HL-60 (cell line): ENCODE results near the gene PDC.
A peak's percentile ranks its signal among the peaks of the same experiment; 100 is the strongest.

Experiments
- DNase-seq, 2 experiments: peaks; one replicate each; pipeline ENCODE4 v3.0.0-alpha.2; 2010 to 2020; ENCODE audit warnings: low read depth in 1 of 2, low spot score in 1 of 2
- H3K27ac ChIP-seq: fragments of 250-450 bp; sonication (Bioruptor Pico); replicated peaks from 2 replicates; pipeline ENCODE4 v1.5.1; 2020; ENCODE audit warnings: mild to moderate bottlenecking, moderate library complexity
- H3K27me3 ChIP-seq: fragments of 250-450 bp; sonication (Bioruptor Pico); 2 replicates; pipeline ENCODE4 v1.5.1; 2021; ENCODE audit warnings: mild to moderate bottlenecking, moderate library complexity; ENCODE audit not compliant: insufficient read depth, poor library complexity, severe bottlenecking
- H3K4me3 ChIP-seq: replicated peaks from 2 replicates; pipeline ENCODE4 v1.5.1; 2011; ENCODE audit warnings: mild to moderate bottlenecking, control low read depth, low read length; ENCODE audit not compliant: insufficient read depth
- GABPA ChIP-seq: IDR thresholded peaks from 2 replicates; pipeline ENCODE4 v1.6.1; 2012; ENCODE audit warnings: low read depth
- POLR2AphosphoS5 ChIP-seq: IDR thresholded peaks from 2 replicates; pipeline ENCODE4 v1.6.1; 2012; ENCODE audit warnings: low read depth
- SPI1 ChIP-seq: IDR thresholded peaks from 2 replicates; pipeline ENCODE4 v1.6.1; 2012; ENCODE audit warnings: low read depth, mild to moderate bottlenecking, borderline replicate concordance
- TF ChIP-seq, protein P1 (sequence below): IDR thresholded peaks from one replicate; pipeline ENCODE4 v1.5.1; 2011; ENCODE audit warnings: low read length, control low read depth, inconsistent platforms; ENCODE audit not compliant: insufficient read depth
- TF ChIP-seq, protein P2 (sequence below): IDR thresholded peaks from 2 replicates; pipeline ENCODE4 v1.6.1; 2012; ENCODE audit warnings: low read depth; ENCODE audit not compliant: insufficient replicate concordance

Gene PDC

DNA sequence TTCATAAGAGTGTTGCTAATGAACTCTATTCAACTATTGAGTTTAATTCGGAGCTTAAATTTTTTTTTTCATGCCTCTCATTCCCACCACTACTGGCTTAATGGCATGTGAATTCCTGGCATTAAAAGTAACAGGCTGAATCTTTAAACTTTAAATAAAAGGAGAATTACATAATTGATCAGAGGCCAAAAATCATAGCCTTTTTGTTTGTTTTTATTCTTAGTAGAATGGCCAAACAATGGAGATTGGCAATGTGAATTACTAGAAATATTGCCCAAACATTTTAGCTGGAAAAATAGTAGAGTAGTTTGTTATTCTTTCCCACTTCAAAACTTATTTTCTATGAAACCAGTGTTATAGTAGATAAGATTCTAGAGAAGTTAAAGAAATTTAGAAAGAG lies 25.1 kb upstream of the PDC start:
- Histone ChIP-seq H3K27me3 (no peaks in the 10 kb centered on the region), H3K27ac (no peak overlapping the region), H3K4me3 (no peak overlapping the region)
- TF ChIP-seq, protein P1, sequence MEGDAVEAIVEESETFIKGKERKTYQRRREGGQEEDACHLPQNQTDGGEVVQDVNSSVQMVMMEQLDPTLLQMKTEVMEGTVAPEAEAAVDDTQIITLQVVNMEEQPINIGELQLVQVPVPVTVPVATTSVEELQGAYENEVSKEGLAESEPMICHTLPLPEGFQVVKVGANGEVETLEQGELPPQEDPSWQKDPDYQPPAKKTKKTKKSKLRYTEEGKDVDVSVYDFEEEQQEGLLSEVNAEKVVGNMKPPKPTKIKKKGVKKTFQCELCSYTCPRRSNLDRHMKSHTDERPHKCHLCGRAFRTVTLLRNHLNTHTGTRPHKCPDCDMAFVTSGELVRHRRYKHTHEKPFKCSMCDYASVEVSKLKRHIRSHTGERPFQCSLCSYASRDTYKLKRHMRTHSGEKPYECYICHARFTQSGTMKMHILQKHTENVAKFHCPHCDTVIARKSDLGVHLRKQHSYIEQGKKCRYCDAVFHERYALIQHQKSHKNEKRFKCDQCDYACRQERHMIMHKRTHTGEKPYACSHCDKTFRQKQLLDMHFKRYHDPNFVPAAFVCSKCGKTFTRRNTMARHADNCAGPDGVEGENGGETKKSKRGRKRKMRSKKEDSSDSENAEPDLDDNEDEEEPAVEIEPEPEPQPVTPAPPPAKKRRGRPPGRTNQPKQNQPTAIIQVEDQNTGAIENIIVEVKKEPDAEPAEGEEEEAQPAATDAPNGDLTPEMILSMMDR: no peak
- TF ChIP-seq, protein P2, sequence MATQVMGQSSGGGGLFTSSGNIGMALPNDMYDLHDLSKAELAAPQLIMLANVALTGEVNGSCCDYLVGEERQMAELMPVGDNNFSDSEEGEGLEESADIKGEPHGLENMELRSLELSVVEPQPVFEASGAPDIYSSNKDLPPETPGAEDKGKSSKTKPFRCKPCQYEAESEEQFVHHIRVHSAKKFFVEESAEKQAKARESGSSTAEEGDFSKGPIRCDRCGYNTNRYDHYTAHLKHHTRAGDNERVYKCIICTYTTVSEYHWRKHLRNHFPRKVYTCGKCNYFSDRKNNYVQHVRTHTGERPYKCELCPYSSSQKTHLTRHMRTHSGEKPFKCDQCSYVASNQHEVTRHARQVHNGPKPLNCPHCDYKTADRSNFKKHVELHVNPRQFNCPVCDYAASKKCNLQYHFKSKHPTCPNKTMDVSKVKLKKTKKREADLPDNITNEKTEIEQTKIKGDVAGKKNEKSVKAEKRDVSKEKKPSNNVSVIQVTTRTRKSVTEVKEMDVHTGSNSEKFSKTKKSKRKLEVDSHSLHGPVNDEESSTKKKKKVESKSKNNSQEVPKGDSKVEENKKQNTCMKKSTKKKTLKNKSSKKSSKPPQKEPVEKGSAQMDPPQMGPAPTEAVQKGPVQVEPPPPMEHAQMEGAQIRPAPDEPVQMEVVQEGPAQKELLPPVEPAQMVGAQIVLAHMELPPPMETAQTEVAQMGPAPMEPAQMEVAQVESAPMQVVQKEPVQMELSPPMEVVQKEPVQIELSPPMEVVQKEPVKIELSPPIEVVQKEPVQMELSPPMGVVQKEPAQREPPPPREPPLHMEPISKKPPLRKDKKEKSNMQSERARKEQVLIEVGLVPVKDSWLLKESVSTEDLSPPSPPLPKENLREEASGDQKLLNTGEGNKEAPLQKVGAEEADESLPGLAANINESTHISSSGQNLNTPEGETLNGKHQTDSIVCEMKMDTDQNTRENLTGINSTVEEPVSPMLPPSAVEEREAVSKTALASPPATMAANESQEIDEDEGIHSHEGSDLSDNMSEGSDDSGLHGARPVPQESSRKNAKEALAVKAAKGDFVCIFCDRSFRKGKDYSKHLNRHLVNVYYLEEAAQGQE: no peak
- TF ChIP-seq GABPA (no peak), POLR2AphosphoS5 (no peak), SPI1 (no peak)
- no peak for DNase-seq

DNA sequence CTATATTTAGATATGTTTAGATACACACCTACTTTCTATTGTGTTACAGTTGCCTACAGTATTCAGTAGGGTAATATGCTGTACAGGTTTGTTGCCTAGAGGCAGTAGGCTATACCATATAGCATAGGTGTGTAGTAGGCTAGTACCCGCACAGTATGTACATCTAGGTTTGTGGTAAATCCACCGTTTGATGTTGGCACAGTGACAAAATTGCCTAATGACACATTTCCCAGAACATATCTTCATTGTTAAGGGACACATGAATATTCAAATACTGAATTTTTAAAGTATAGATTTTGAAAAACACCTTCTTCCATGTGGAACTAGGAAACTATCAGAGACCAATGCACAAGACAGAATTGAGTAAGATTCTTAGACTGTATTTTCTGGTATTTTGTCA lies 22.6 kb upstream of the PDC start:
- Histone ChIP-seq H3K27ac (no peak overlapping the region), H3K4me3 (no peak overlapping the region), H3K27me3 (no peaks in the 10 kb centered on the region)
- TF ChIP-seq GABPA: no peak
- TF ChIP-seq, protein P1: no peak
- TF ChIP-seq, protein P2: no peak
- no peak for TF ChIP-seq SPI1
- TF ChIP-seq POLR2AphosphoS5: no peak
- no peak for DNase-seq

DNA sequence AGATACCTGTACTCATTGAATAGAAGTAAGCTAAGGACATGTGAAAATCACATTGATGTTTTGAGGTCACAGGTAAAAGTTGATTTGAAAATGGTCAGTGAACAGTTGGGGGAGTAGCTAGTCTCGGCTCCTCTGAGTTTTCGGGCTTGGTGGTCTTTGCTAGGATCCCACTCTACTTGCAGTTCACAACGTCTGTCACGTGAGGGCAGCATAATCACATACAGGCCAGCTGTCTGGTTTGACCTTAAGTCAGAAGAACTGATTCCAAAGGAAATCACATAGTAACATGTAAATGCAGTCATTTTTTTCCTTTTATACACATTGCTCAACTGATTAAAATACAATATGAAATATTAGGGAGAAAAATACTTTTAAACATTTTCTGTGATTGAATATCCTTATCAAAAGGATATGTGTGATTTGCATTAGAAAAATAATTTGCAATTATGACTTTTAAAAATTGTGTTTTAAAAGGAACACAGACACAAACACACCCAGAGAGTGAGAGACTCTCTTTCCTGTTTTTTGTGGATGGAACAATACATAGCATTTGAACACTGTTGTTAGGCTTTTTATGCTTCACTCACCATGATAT lies 21.8 kb upstream of the PDC start:
- TF ChIP-seq, protein P1: peak; percentile 82
- TF ChIP-seq GABPA: no peak
- DNase-seq: peak; percentile 12 to 55
- Histone ChIP-seq H3K4me3 (no peak overlapping the region), H3K27ac (no peak overlapping the region), H3K27me3 (no peaks in the 10 kb centered on the region)

DNA sequence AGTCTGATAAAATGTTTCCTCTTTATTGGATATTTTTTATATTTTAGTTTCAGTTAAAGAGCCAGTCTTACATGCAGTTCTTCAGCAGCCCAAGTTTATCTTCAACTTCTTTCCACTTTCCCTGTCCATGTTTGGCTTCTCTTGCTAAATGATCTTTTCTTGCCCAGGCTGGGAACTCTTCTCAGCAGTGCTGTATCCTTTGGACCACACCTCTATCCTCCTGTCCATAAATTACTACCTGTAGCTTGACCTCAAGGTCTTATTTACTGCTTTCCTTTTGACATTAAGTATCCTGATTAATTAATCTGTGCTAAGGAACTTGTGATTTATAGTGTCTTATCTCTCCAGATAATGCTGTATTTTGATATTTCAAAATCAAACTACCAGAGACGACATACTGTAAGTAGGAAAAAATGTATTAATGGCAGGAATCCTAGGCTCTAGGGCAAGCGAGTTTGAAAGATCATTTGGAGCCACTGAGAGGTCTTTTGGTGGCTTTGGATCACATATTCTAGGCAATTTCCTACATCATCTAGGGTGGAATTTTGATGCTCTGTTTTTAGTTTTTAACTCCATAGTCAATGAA lies 20.5 kb upstream of the PDC start:
- DNase-seq: no peak
- Histone ChIP-seq H3K27ac (no peak overlapping the region), H3K27me3 (no peaks in the 10 kb centered on the region), H3K4me3 (no peak overlapping the region)
- TF ChIP-seq SPI1: no peak
- TF ChIP-seq, protein P1: no peak
- TF ChIP-seq POLR2AphosphoS5: no peak
- TF ChIP-seq GABPA: no peak
- TF ChIP-seq, protein P2: no peak
